GM12865 (cell line): ENCODE measurements around the gene CLCN6.

ENCODE experiments used
- DNase-seq: peaks from one replicate; pipeline ENCODE4 v3.0.0; 2010; ENCODE audit warnings: low read depth
- H3K4me3 ChIP-seq: 2 replicates; pipeline ENCODE4 v1.5.1; 2011; ENCODE audit warnings: mild to moderate bottlenecking, low read depth, low read length, control low read depth
- TF ChIP-seq, protein P1 (sequence below): IDR thresholded peaks from 2 replicates; pipeline ENCODE4 v1.5.1; 2011; ENCODE audit warnings: low read length, control low read depth, low read depth, inconsistent platforms; ENCODE audit not compliant: insufficient read depth; ENCODE audit errors: missing control alignments

CLCN6 gene

GRCh38 chr1:11778844-11779623 lies 27.0 kb upstream of the CLCN6 start:
- DNase-seq, result no peak
- no peak overlapping the region for H3K4me3 ChIP-seq
- TF ChIP-seq, protein P1, sequence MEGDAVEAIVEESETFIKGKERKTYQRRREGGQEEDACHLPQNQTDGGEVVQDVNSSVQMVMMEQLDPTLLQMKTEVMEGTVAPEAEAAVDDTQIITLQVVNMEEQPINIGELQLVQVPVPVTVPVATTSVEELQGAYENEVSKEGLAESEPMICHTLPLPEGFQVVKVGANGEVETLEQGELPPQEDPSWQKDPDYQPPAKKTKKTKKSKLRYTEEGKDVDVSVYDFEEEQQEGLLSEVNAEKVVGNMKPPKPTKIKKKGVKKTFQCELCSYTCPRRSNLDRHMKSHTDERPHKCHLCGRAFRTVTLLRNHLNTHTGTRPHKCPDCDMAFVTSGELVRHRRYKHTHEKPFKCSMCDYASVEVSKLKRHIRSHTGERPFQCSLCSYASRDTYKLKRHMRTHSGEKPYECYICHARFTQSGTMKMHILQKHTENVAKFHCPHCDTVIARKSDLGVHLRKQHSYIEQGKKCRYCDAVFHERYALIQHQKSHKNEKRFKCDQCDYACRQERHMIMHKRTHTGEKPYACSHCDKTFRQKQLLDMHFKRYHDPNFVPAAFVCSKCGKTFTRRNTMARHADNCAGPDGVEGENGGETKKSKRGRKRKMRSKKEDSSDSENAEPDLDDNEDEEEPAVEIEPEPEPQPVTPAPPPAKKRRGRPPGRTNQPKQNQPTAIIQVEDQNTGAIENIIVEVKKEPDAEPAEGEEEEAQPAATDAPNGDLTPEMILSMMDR, result no peak

DNA sequence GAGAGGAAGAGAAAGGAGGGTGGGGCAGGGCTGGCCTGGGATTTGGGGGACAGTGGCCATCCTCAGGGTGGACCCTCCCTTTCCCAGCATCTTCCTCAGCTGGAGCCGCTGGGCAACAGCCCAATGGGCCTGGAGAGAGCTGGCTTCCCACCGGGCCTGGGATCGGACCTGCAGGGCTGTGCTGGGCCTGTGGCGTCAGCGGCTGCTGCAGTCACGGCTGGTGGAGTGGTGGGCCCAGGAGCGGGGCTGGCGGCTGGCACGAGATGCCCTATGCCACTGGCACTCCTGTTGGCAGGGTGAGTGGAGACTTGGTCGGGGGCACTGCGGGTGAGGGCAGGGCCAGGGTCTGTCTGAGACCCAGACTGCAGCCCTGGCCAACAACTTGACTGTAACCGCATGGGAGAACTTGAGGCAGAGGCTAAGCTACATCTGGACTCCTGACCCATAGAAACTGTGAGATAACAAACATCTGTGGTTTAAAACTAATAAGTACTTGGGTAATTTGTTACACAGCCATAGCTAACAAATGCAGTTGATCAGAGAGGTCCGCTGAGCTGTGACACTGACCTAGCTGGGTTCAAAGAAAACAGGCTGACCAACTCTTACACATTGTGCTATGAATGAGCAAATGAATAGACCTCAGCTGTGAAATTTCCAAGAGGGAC lies 26.1 kb upstream of the CLCN6 start:
- TF ChIP-seq, protein P1, result no peak
- H3K4me3 ChIP-seq, result no peak overlapping the region
- no peak for DNase-seq

- no peak overlapping the region for H3K4me3 ChIP-seq
- TF ChIP-seq, protein P1, result no peak
- no peak for DNase-seq
Observed at GRCh38 chr1:11780380-11781147, 25.4 kb upstream of the CLCN6 start.

DNA sequence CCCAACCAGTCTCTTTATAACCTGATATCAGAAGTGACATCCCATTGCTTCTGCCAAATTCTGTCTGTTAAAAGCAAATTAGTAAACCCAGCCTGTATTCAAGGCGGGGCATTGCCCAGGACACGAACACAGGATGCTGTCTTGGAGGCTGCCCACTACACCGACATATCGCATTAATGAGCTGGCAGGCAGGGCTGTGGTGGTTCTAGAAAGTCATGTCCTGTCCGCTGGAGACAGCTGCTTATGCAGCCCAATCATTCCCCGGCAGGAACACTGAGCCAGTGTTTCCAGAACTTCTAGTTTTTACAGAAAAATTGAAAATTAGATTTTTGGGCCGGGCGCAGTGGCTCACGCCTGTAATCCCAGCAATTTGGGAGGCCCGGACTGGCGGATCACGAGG lies 24.7 kb upstream of the CLCN6 start:
- no peak overlapping the region for H3K4me3 ChIP-seq
- TF ChIP-seq, protein P1, result no peak
- no peak for DNase-seq

GRCh38 chr1:11782127-11782708 lies 23.8 kb upstream of the CLCN6 start:
- no peak for DNase-seq
- no peak overlapping the region for H3K4me3 ChIP-seq
- TF ChIP-seq, protein P1, result no peak

GRCh38 chr1:11783556-11783955 lies 22.4 kb upstream of the CLCN6 start:
- no peak overlapping the region for H3K4me3 ChIP-seq
- DNase-seq, result peak; percentile 26
- TF ChIP-seq, protein P1, result no peak
